Kidney epithelial cell (primary cell): ENCODE data around the gene CAPN14. TPM values are rescaled to one million over a fixed set of nuclear protein-coding genes. Genes with fewer than 3 reads are reported as not detected.

Experiments
- DNase-seq: peaks from one replicate; pipeline ENCODE4 v3.0.0-alpha.2; 2010; ENCODE audit warnings: low read depth
- H3K27me3 ChIP-seq: 2 replicates; pipeline ENCODE4 v1.6.0; 2011; ENCODE audit warnings: low read length; ENCODE audit not compliant: control insufficient read depth, insufficient read depth
- H3K36me3 ChIP-seq: 2 replicates; pipeline ENCODE4 v1.5.1; 2011; ENCODE audit warnings: low read length; ENCODE audit not compliant: control insufficient read depth, insufficient read depth
- H3K4me3 ChIP-seq: 2 replicates; pipeline ENCODE4 v1.5.1; 2011; ENCODE audit warnings: low read depth, mild to moderate bottlenecking, control low read depth, low read length
- CTCF ChIP-seq: IDR thresholded peaks from 2 replicates; pipeline ENCODE4 v1.5.1; 2011; ENCODE audit warnings: mild to moderate bottlenecking, moderate library complexity, low read length, control low read depth, inconsistent platforms; ENCODE audit not compliant: insufficient read depth, poor library complexity, severe bottlenecking
- total RNA-seq: library from RNA; depleted of rRNA; stranded (reverse); fragments of >200 nt; gene quantifications from 2 replicates; pipeline ENCODE4 v1.2.3, GENCODE V29; 2015

The CAPN14 gene
- total RNA-seq, 1 donor from 2014 or later = 0.58 TPM

GRCh38 chr2:31132786-31133185 lies 84.5 kb downstream of the CAPN14 start:
- Histone ChIP-seq H3K27me3 (no peaks in the 10 kb centered on the region), H3K36me3 (no peaks in the 10 kb centered on the region), H3K4me3 (no peak overlapping the region)
- no peak for TF ChIP-seq CTCF
- no peak for DNase-seq

GRCh38 chr2:31131871-31132270 lies 85.4 kb downstream of the CAPN14 start:
- no peak for DNase-seq
- no peak for TF ChIP-seq CTCF

GRCh38 chr2:31129375-31130171 lies 87.7 kb downstream of the CAPN14 start:
- no peak for DNase-seq
- no peak for TF ChIP-seq CTCF
- no peak overlapping the region for H3K4me3 ChIP-seq
- no peaks in the 10 kb centered on the region for H3K27me3 ChIP-seq
- H3K36me3 ChIP-seq = no peaks in the 10 kb centered on the region

More at GRCh38 chr2:31131871-31132270, 85.4 kb downstream of the CAPN14 start:
- H3K4me3 ChIP-seq = no peak overlapping the region
- H3K36me3 ChIP-seq = no peaks in the 10 kb centered on the region
- H3K27me3 ChIP-seq = no peaks in the 10 kb centered on the region

GRCh38 chr2:31127931-31128330 lies 89.4 kb downstream of the CAPN14 start:
- H3K4me3 ChIP-seq = no peak overlapping the region
- DNase-seq = no peak
- H3K27me3 ChIP-seq = no peaks in the 10 kb centered on the region
- TF ChIP-seq CTCF = no peak
- no peaks in the 10 kb centered on the region for H3K36me3 ChIP-seq

GRCh38 chr2:31125918-31126695 lies 91.2 kb downstream of the CAPN14 start:
- H3K27me3 ChIP-seq = no peaks in the 10 kb centered on the region
- no peaks in the 10 kb centered on the region for H3K36me3 ChIP-seq
- no peak for TF ChIP-seq CTCF
- DNase-seq = peak; percentile 75
- no peak overlapping the region for H3K4me3 ChIP-seq
